ENCODE measurements around the gene FOXN1. TPM values are rescaled to one million over a fixed set of nuclear protein-coding genes. Genes with fewer than 3 reads are reported as not detected.
A peak's percentile ranks its signal among the peaks of the same experiment; 100 is the strongest.
"Not testable (repeated sequence)": the region's sequence is repeated elsewhere in the genome, so short reads cannot be mapped to it uniquely, and the experiment has no call there.

The FOXN1 gene
- total RNA-seq, 1 experiment from 2014 or later: not detected

GRCh38 chr17:28574526-28574925, 68.4 kb downstream of the FOXN1 start:
- H3K36me3 Mint-ChIP-seq (ENCODE audit: insufficient read depth, unreplicated experiment): peaks cover 13% of the 10 kb centered on the region
- CTCF ChIA-PET: interaction anchor here (0.5 kb wide), 1 partner anchor 173 kb away, joined by 3 read pairs; no protein-coding TSS in a partner anchor
- POLR2A ChIA-PET: no interaction called here
- peaks cover 28% of the 10 kb centered on the region for H3K4me1 Mint-ChIP-seq (ENCODE audit: insufficient read depth, unreplicated experiment)
- no peak overlapping the region for H3K27ac Mint-ChIP-seq (ENCODE audit: low read depth, unreplicated experiment)
- no peak for TF ChIP-seq CTCF (IDR thresholded peaks at IDR 0.05; ENCODE audit: unreplicated experiment)
- no peak overlapping the region for H3K4me3 Mint-ChIP-seq (ENCODE audit: unreplicated experiment)
- H3K27me3 Mint-ChIP-seq (ENCODE audit: insufficient read depth, unreplicated experiment): no peaks in the 10 kb centered on the region
- H3K9me3 Mint-ChIP-seq (ENCODE audit: unreplicated experiment): no peaks in the 10 kb centered on the region
- BruUV-seq (replicated peaks): no TSS peak
- intact Hi-C loops (cut with micrococcal nuclease): no loop called here
- no peak for DNase-seq (ENCODE audit: unreplicated experiment)

- ChIA-PET CTCF (interaction anchor here (0.6 kb wide), 1 partner anchor 543 kb away, joined by 3 read pairs; no protein-coding TSS in a partner anchor), POLR2A (interaction anchor here (1.8 to 4.1 kb wide), 2 partner anchors 23 to 240 kb away, joined by 5 to 32 read pairs; partner anchors contain the start of genes IFT20, SPAG5 and TNFAIP1)
- no TSS peak for BruUV-seq (replicated peaks)
- no peak for DNase-seq (ENCODE audit: unreplicated experiment)
- Mint-ChIP-seq H3K4me3 (ENCODE audit: unreplicated experiment) (no peak overlapping the region), H3K9me3 (ENCODE audit: unreplicated experiment) (no peaks in the 10 kb centered on the region), H3K27ac (ENCODE audit: low read depth, unreplicated experiment) (no peak overlapping the region), H3K4me1 (ENCODE audit: insufficient read depth, unreplicated experiment) (peaks cover 21% of the 10 kb centered on the region), H3K36me3 (ENCODE audit: insufficient read depth, unreplicated experiment) (peaks cover 19% of the 10 kb centered on the region), H3K27me3 (ENCODE audit: insufficient read depth, unreplicated experiment) (no peaks in the 10 kb centered on the region)
- peak; percentile 14 for TF ChIP-seq CTCF (IDR thresholded peaks at IDR 0.05; ENCODE audit: unreplicated experiment)
- intact Hi-C loops (cut with micrococcal nuclease): no loop called here
Measured at GRCh38 chr17:28575126-28575795, 69.1 kb downstream of the FOXN1 start.

GRCh38 chr17:28576016-28576415, 69.9 kb downstream of the FOXN1 start:
- H3K27ac Mint-ChIP-seq (ENCODE audit: low read depth, unreplicated experiment): not testable (repeated sequence)

GRCh38 chr17:28576758-28577465, 70.8 kb downstream of the FOXN1 start, which contains the start of gene ALDOC:
Gene ALDOC (minus strand): TSS chr17:28576895. CDS start chr17:28575532, 1,363 bp downstream.
- Mint-ChIP-seq H3K9me3 (ENCODE audit: unreplicated experiment) (no peaks in the 10 kb centered on the region), H3K27ac (ENCODE audit: low read depth, unreplicated experiment) (peak within 1 kb of the TSS; percentile 54), H3K4me1 (ENCODE audit: insufficient read depth, unreplicated experiment) (peaks cover 17% of the 10 kb centered on the region), H3K4me3 (ENCODE audit: unreplicated experiment) (peak within 1 kb of the TSS; percentile 64), H3K27me3 (ENCODE audit: insufficient read depth, unreplicated experiment) (no peaks in the 10 kb centered on the region), H3K36me3 (ENCODE audit: insufficient read depth, unreplicated experiment) (peaks cover 19% of the 10 kb centered on the region)
- no peak for TF ChIP-seq CTCF (IDR thresholded peaks at IDR 0.05; ENCODE audit: unreplicated experiment)
- intact Hi-C loops (cut with micrococcal nuclease): no loop called here
- ChIA-PET CTCF (interaction anchor here (0.6 to 0.9 kb wide), 3 partner anchors 16 to 344 kb away, joined by 3 to 4 read pairs (median 4); no protein-coding TSS in a partner anchor), POLR2A (interaction anchor here (0.6 to 4.1 kb wide), 12 partner anchors 9 to 241 kb away, joined by 3 to 32 read pairs (median 4); partner anchors contain the start of genes BLTP2, IFT20, SDF2 and SPAG5)
- peak; percentile 94 for DNase-seq (ENCODE audit: unreplicated experiment)
- BruUV-seq (replicated peaks): no TSS peak

More at GRCh38 chr17:28576016-28576415, 69.9 kb downstream of the FOXN1 start:
- BruUV-seq (replicated peaks); H3K9me3 Mint-ChIP-seq (ENCODE audit: unreplicated experiment); intact Hi-C loops (cut with micrococcal nuclease); CTCF ChIA-PET; DNase-seq (ENCODE audit: unreplicated experiment); H3K27me3 Mint-ChIP-seq (ENCODE audit: insufficient read depth, unreplicated experiment): not testable (repeated sequence)
- Mint-ChIP-seq H3K36me3 (ENCODE audit: insufficient read depth, unreplicated experiment) (peaks cover 19% of the 10 kb centered on the region), H3K4me1 (ENCODE audit: insufficient read depth, unreplicated experiment) (peaks cover 17% of the 10 kb centered on the region), H3K4me3 (ENCODE audit: unreplicated experiment) (peak overlapping the region; percentile 64)
- POLR2A ChIA-PET: interaction anchor here (0.8 to 4.1 kb wide), 5 partner anchors 22 to 240 kb away, joined by 3 to 32 read pairs (median 4); partner anchors contain the start of genes IFT20, SPAG5 and TNFAIP1
